Measurements from ENCODE around the gene PTPRE. TPM values are rescaled to one million over a fixed set of nuclear protein-coding genes. Genes with fewer than 3 reads are reported as not detected.

The PTPRE gene
- total RNA-seq, 6 experiments from 2014 or later: 2.3 to 9.2 (median 2.7) TPM

DNA sequence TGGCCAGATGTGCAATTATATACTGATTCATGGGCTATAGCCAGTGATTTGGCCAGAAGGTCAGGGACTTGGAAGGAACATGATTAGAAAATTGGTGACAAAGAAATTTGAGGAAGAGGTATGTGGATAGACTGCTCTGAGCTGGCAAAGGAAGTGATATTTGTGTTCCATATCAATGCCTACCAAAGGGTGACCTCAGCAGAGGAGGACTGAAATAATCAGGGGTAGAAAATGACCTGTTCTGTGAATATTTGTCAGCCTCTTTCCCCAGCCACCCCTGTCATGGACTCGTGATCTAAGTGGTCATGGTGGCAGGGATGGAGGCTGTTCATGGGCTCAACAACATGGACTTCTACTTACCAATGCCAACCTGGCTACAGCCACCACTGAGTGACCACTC lies 47.0 kb downstream of the PTPRE start:
- H3K27me3 ChIP-seq: no peaks in the 10 kb centered on the region
- ATAC-seq: no peak
- no peak overlapping the region for H3K27ac ChIP-seq
- no peaks in the 10 kb centered on the region for H3K4me1 ChIP-seq
- no peaks in the 10 kb centered on the region for H3K9me3 ChIP-seq
- peak in 1 of 3 donors; percentile 14 for DNase-seq
- H3K4me3 ChIP-seq: no peak overlapping the region
- TF ChIP-seq CTCF (IDR thresholded peaks at IDR 0.05) (no peak), POLR2A (IDR thresholded peaks at IDR 0.05) (no peak)
- no CpG with 5 or more reads among the region's 1 CpG for WGBS (ENCODE audit: insufficient coverage, low coverage, low lambda C conversion rate, missing lambda C conversion rate)
- intact Hi-C loops (cut with DNase I): no loop called here
- no peaks in the 10 kb centered on the region for H3K36me3 ChIP-seq

GRCh38 chr10:127959428-127959827 lies 52.5 kb downstream of the PTPRE start:
- 40% methylated on average over 1 of the region's 1 CpG for WGBS (ENCODE audit: insufficient coverage, low coverage, low lambda C conversion rate, missing lambda C conversion rate)
- DNase-seq (no peak), ATAC-seq (peak in 1 of 4 donors; percentile 47)
- no peak overlapping the region for H3K27ac ChIP-seq
- no peaks in the 10 kb centered on the region for H3K27me3 ChIP-seq
- TF ChIP-seq POLR2A (IDR thresholded peaks at IDR 0.05): no peak
- H3K4me1 ChIP-seq: peaks cover 0 to 5% (median 0%) of the 10 kb centered on the region in 4 donors
- intact Hi-C loops (cut with DNase I): no loop called here
- no peaks in the 10 kb centered on the region for H3K36me3 ChIP-seq
- no peak overlapping the region for H3K4me3 ChIP-seq
- H3K9me3 ChIP-seq: no peaks in the 10 kb centered on the region

GRCh38 chr10:127961071-127961470 lies 54.2 kb downstream of the PTPRE start:
- Histone ChIP-seq H3K36me3 (no peaks in the 10 kb centered on the region), H3K4me3 (no peak overlapping the region), H3K4me1 (peaks cover 0 to 5% (median 0%) of the 10 kb centered on the region in 4 donors), H3K27ac (no peak overlapping the region), H3K27me3 (no peaks in the 10 kb centered on the region), H3K9me3 (no peaks in the 10 kb centered on the region)
- ATAC-seq: no peak
- no peak for TF ChIP-seq CTCF (IDR thresholded peaks at IDR 0.05)
- TF ChIP-seq POLR2A (IDR thresholded peaks at IDR 0.05): no peak
- intact Hi-C loops (cut with DNase I): no loop called here
- no peak for DNase-seq
- 68% methylated on average over 6 of the region's 9 CpGs for WGBS (ENCODE audit: insufficient coverage, low coverage, low lambda C conversion rate, missing lambda C conversion rate)

DNA sequence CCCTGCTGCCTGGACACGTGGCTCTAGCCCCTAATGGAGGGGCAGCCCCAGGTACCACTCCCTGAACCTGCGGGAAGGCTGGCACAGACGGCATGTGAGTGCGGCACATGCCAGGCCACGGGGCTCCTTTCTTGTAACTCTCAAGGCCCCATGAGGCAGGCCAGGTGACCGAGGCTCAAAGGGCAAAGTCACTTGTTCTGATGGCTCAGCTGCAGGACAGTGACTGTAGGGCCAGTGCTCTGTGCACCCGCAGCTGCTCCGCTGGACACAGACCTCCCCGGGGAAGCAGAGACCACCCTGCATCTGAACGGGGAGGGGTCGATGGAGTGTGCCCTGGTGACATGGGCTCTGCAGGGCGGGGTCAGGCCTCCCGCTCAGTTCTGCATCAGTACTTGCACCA lies 55.3 kb downstream of the PTPRE start:
- ATAC-seq (peak; percentile 61 to 91 (median 75)), DNase-seq (peak; percentile 58 to 84 (median 63))
- intact Hi-C loops (cut with DNase I): no loop called here
- no peak for TF ChIP-seq CTCF (IDR thresholded peaks at IDR 0.05)
- TF ChIP-seq POLR2A (IDR thresholded peaks at IDR 0.05): no peak
- no peaks in the 10 kb centered on the region for H3K36me3 ChIP-seq
- no peak overlapping the region for H3K27ac ChIP-seq
- H3K4me1 ChIP-seq: peaks cover 0 to 5% (median 0%) of the 10 kb centered on the region in 4 donors
- H3K27me3 ChIP-seq: no peaks in the 10 kb centered on the region
- H3K4me3 ChIP-seq: no peak overlapping the region
- no CpG with 5 or more reads among the region's 13 CpGs for WGBS (ENCODE audit: insufficient coverage, low coverage, low lambda C conversion rate, missing lambda C conversion rate)
- H3K9me3 ChIP-seq: no peaks in the 10 kb centered on the region

DNA sequence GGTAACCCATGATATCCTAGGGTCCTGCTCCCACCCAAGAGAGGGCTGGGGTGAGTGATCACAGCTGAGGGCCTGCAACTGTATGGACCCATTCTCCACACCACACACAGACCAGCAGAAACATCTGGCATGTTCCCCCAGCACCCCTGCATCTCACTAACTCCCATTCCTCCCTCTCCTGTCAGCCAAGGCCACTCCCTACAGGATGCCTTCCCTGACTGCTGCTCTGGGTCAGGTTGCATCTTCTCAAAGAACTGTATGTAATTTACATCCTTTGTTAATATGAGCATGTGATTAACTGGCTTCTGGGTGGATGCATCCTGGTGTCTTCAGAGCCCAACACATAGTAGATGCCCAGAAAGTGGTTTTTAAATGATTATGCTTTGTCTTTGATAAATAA lies 56.2 kb downstream of the PTPRE start:
- H3K27me3 ChIP-seq: no peaks in the 10 kb centered on the region
- DNase-seq: no peak
- no peak for ATAC-seq

More for the DNA sequence above, 56.2 kb downstream of the PTPRE start:
- Histone ChIP-seq H3K4me3 (no peak overlapping the region), H3K9me3 (no peaks in the 10 kb centered on the region), H3K27ac (no peak overlapping the region), H3K4me1 (peaks cover 0 to 5% (median 0%) of the 10 kb centered on the region in 4 donors), H3K36me3 (no peaks in the 10 kb centered on the region)
- intact Hi-C loops (cut with DNase I): no loop called here
- TF ChIP-seq POLR2A (IDR thresholded peaks at IDR 0.05) (no peak), CTCF (IDR thresholded peaks at IDR 0.05) (no peak)

Data from right lobe of liver (tissue), 6 donors.